Transverse colon (tissue), 4 donors: ENCODE measurements around the gene ADCY9. TPM values are rescaled to one million over a fixed set of nuclear protein-coding genes. Genes with fewer than 3 reads are reported as not detected.

ENCODE experiments used
- DNase-seq: peaks from one replicate; pipeline ENCODE4 v3.0.0-alpha.2; 2019
- H3K27ac ChIP-seq, 4 donors: fragments of 200-600 bp; sonication (generic); 2 replicates each; pipeline ENCODE4 v1.5.1; 2016 to 2018; ENCODE audit warnings: inconsistent platforms in 4 of 4
- H3K27me3 ChIP-seq: fragments of 200-600 bp; sonication (generic); 2 replicates; pipeline ENCODE4 v1.5.1; 2017; ENCODE audit warnings: inconsistent platforms
- H3K36me3 ChIP-seq, 4 donors: fragments of 200-600 bp; sonication (generic); 2 replicates each; pipeline ENCODE4 v1.5.1; 2017 to 2019; ENCODE audit warnings: inconsistent platforms in 4 of 4
- H3K4me1 ChIP-seq, 4 donors: fragments of 200-600 bp; sonication (generic); 2 replicates each; pipeline ENCODE4 v1.5.1; 2017 to 2020; ENCODE audit warnings: inconsistent platforms in 4 of 4
- H3K4me3 ChIP-seq, 4 donors: fragments of 200-600 bp; sonication (generic); 1 replicate in 1 of 4; 2 replicates in 3 of 4; pipeline versions ENCODE4 v1.5.1 to v1.6.1; 2017 to 2019; ENCODE audit warnings: inconsistent platforms in 4 of 4
- H3K9me3 ChIP-seq, 2 donors: fragments of 200-600 bp; sonication (generic); 2 replicates each; pipeline ENCODE4 v1.5.1; 2017 to 2019; ENCODE audit warnings: inconsistent platforms in 2 of 2
- EP300 ChIP-seq: sonication (generic); formaldehyde crosslinking; IDR thresholded peaks from one replicate; pipeline ENCODE4 v1.6.1; 2017; ENCODE audit warnings: antibody characterized with exemption, low read depth
- POLR2A ChIP-seq: fragments of 450-650 bp; IDR thresholded peaks from one replicate; pipeline ENCODE4 v1.6.1; 2016; ENCODE audit warnings: antibody characterized with exemption, mild to moderate bottlenecking, moderate library complexity
- POLR2AphosphoS5 ChIP-seq, 3 donors: sonication (generic); formaldehyde crosslinking; IDR thresholded peaks; one replicate each; pipeline ENCODE4 v1.6.1; 2016; ENCODE audit warnings: antibody characterized with exemption in 3 of 3
- WGBS, 2 donors: methylation state at CpG; one replicate each; pipeline ENCODE4 v1.1.5; 2018; ENCODE audit warnings: low coverage in 1 of 2; 5-methylcytosine and 5-hydroxymethylcytosine counted together
- in situ Hi-C, 4 donors: fragments of 200-750 bp; cut with MboI; loops; one replicate each; pipeline versions ENCODE4 v1.15.0 to v1.15.1; 2017; ENCODE audit warnings: low sequenced_read_pairs in 3 of 4, low pct_ligation_motif_present in 1 of 4, low pct_unique_long_range_greater_than_20kb in 1 of 4
- intact Hi-C: fragments of 100-400 bp; cut with DNase I; formaldehyde crosslinking; loops from one replicate; pipeline ENCODE4 v1.15.1; 2023; ENCODE audit warnings: low total_unique reads
- total RNA-seq, 4 donors: library from RNA; depleted of rRNA; stranded (reverse); fragments of >200 nt; gene quantifications; one replicate each; pipeline ENCODE4 v1.1.0, GENCODE V29; 2016
- TF ChIP-seq, protein P1 (sequence below), 5 experiments: fragments of 200-600 bp in 3 of 5; fragments of 450-650 bp in 2 of 5; sonication (generic) in 3 of 5; IDR thresholded peaks; 1 replicate in 2 of 5; 2 replicates in 3 of 5; pipeline ENCODE4 v1.5.1; 2016 to 2017; ENCODE audit warnings: antibody characterized with exemption in 5 of 5, inconsistent platforms in 3 of 5, mild to moderate bottlenecking in 2 of 5, moderate library complexity in 1 of 5

The ADCY9 gene
- total RNA-seq, 4 donors from 2014 or later: 33.7 to 46.0 (median 37.2) TPM

DNA sequence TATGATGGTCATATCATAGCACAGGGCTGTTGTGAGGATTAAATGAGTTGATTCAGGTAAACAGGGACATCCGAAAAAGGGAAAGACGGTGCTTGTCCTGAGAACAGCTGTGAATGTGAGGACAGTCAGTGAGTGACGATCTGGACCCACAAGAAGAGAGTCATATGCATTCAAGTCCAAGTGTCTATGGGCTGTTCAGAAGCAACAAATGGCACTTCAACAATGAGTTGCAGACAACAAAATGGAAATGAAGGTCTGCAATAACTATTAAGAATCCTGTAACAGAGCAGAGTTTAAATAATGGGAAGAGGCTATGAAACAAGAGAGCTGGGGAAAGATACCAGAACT is 100.3 kb downstream of the ADCY9 start:
- H3K27me3 ChIP-seq: no peaks in the 10 kb centered on the region
- in situ Hi-C loops: loop anchor here in 2 of 4 donors (25.0 kb wide), 1 partner anchor 96 kb away; the partner anchor contains the start of gene ADCY9 (in 2 of the 2)
- H3K36me3 ChIP-seq: no peaks in the 10 kb centered on the region
- no peak overlapping the region for H3K4me3 ChIP-seq
- peaks cover 4 to 48% (median 25%) of the 10 kb centered on the region in 4 donors for H3K4me1 ChIP-seq
- no peaks in the 10 kb centered on the region for H3K9me3 ChIP-seq
- DNase-seq: no peak
- TF ChIP-seq, protein P1, sequence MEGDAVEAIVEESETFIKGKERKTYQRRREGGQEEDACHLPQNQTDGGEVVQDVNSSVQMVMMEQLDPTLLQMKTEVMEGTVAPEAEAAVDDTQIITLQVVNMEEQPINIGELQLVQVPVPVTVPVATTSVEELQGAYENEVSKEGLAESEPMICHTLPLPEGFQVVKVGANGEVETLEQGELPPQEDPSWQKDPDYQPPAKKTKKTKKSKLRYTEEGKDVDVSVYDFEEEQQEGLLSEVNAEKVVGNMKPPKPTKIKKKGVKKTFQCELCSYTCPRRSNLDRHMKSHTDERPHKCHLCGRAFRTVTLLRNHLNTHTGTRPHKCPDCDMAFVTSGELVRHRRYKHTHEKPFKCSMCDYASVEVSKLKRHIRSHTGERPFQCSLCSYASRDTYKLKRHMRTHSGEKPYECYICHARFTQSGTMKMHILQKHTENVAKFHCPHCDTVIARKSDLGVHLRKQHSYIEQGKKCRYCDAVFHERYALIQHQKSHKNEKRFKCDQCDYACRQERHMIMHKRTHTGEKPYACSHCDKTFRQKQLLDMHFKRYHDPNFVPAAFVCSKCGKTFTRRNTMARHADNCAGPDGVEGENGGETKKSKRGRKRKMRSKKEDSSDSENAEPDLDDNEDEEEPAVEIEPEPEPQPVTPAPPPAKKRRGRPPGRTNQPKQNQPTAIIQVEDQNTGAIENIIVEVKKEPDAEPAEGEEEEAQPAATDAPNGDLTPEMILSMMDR (IDR thresholded peaks at IDR 0.05): no peak
- TF ChIP-seq POLR2A: no peak
- TF ChIP-seq POLR2AphosphoS5 (IDR thresholded peaks at IDR 0.05): no peak
- no peak for TF ChIP-seq EP300
- H3K27ac ChIP-seq: no peak overlapping the region
- 75 to 77% methylated on average over 3 of the region's 3 CpGs for WGBS, 2 donors
- intact Hi-C loops: no loop called here

DNA sequence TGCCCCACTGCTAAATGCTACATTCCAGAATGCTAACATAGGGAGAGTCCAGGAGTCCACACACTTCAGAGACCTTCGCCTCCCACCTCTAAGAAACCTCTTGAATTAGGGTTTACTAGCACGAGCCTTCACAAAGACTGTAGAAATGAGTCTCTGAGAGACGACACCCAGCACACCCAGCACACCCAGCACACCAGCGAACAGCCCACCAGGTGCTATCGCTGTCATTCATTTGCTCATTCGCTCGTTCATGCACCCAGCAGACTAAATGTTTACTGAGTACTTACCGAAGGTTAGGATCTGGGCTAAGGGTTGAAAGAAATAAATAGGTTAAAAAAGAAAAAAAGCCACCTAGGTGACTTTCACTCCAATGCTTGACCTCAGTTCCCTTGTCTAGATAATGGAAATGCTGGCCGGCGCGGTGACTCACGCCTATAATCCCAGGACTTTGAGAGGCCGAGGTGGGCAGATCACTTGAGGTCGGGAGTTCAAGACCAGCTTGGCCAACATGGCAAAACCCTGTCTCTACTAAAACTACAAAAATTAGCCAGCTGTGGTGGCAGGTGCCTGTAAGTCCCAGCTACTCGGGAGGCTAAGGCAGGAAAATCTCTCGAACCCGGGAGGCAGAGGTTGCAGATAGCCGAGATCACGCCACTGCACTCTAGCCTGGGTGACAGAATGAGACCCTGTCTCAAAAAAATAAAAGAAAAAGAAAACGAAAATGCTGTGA is 100.8 kb downstream of the ADCY9 start:
- TF ChIP-seq POLR2AphosphoS5 (IDR thresholded peaks at IDR 0.05) (no peak), EP300 (no peak), POLR2A (no peak)
- Histone ChIP-seq H3K27ac (peak overlapping the region in 3 of 4 donors; percentile 12 to 70 (median 37)), H3K9me3 (no peaks in the 10 kb centered on the region), H3K4me3 (no peak overlapping the region), H3K36me3 (no peaks in the 10 kb centered on the region), H3K27me3 (no peaks in the 10 kb centered on the region), H3K4me1 (peaks cover 4 to 43% (median 25%) of the 10 kb centered on the region in 4 donors)
- DNase-seq: no peak
- in situ Hi-C loops (loop anchor here in 2 of 4 donors (25.0 kb wide), 1 partner anchor 97 kb away; the partner anchor contains the start of gene ADCY9 (in 2 of the 2)), intact Hi-C loops (no loop called here)
- WGBS, 2 donors: 79% methylated on average over 19 of the region's 20 CpGs; no CpG with 5 or more reads in 1 of the 2 donors

DNA sequence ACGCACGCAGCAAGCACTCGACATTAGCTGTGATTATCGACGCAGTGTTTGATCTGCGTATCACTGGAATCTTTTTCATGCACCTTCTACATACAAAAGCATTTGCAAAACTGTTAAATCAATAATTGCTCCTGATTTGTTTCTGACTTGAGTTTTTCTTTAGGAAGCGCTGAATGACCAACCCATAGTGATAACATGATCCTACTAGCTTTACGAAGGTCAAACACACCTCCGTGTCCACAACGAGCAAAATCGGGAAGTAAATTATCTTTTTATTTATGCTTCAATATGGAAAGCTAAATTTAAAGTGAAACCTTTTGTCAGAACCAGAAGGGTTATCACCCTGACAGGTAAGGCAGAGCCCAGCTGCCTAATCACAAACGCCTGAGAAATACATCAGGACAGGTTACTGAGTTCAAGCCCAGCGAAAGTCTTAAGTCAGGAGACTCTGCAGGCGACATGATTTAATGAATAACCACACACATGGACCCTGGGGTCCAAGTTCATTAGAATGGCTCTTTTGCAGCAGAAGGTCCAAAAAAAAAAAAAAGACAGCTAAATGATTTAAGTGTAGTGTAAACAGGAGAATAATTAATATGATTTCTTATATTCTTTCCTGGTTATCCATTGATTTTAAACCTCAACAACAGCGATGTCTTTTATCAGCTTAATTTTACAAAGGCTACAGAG is 104.2 kb downstream of the ADCY9 start:
- Histone ChIP-seq H3K36me3 (no peaks in the 10 kb centered on the region), H3K27me3 (no peaks in the 10 kb centered on the region), H3K4me1 (peaks cover 0 to 23% (median 7%) of the 10 kb centered on the region in 4 donors), H3K9me3 (no peaks in the 10 kb centered on the region), H3K4me3 (no peak overlapping the region), H3K27ac (no peak overlapping the region)
- TF ChIP-seq POLR2A: no peak
- WGBS, 2 donors: 72 to 89% methylated on average over 9 to 15 of the region's 15 CpGs
- in situ Hi-C loops: loop anchor here in 2 of 4 donors (25.0 kb wide), 1 partner anchor 100 kb away; the partner anchor contains the start of gene ADCY9 (in 2 of the 2)
- intact Hi-C loops: no loop called here
- no peak for DNase-seq

DNA sequence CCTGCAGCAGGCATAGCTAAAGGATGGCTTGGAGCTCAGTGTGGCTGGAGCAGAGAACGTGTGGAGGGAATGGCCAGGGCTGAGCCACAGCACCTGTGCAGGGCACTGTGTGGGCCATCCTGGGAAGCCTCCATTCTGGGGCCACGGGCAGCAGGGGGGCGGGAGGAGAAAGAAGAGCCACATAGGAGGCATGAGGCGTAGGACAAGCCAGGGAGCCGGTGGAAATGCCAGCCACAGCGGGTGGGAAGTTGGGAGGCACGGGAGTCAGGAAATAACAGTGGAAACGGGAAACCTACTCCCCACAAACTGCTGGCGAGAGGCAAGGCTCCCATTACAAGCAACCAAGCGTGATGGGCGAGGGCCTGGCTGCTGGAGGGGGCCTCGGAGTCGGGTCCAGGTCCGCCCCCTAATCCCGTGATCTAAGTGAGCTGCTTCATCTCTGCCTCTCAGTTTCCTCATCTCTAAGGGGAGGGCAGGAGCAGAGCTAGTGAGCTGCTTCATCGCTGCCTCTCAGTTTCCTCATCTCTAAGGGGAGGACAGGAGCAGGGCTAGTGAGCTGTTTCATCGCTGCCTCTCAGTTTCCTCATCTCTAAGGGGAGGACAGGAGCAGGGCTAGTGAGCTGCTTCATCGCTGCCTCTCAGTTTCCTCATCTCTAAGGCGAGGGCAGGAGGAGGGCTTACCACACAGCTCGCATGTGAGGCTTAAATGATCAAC is 104.9 kb downstream of the ADCY9 start:
- in situ Hi-C loops (loop anchor here in 2 of 4 donors (25.0 kb wide), 1 partner anchor 101 kb away; the partner anchor contains the start of gene ADCY9 (in 2 of the 2)), intact Hi-C loops (no loop called here)
- Histone ChIP-seq H3K4me1 (peaks cover 0 to 27% (median 10%) of the 10 kb centered on the region in 4 donors), H3K27ac (no peak overlapping the region), H3K27me3 (no peaks in the 10 kb centered on the region), H3K36me3 (no peaks in the 10 kb centered on the region), H3K4me3 (no peak overlapping the region), H3K9me3 (no peaks in the 10 kb centered on the region)
- no peak for DNase-seq
- WGBS, 2 donors: 72 to 90% methylated on average over 3 to 20 of the region's 20 CpGs
- TF ChIP-seq, protein P1 (IDR thresholded peaks at IDR 0.05): no peak
- TF ChIP-seq EP300: no peak
- no peak for TF ChIP-seq POLR2A
- TF ChIP-seq POLR2AphosphoS5 (IDR thresholded peaks at IDR 0.05): no peak
